ENCODE measurements around the gene ADA.

ADA gene

GRCh38 chr20:44616604-44616964 is 34.9 kb downstream of the ADA start:
- Histone ChIP-seq H3K4me1 (ENCODE audit: insufficient read depth, low read length) (peaks cover 18% of the 10 kb centered on the region; the same call in 1 of the 2 replicates), H3K9ac (ENCODE audit: low read depth, low read length) (no peak overlapping the region), H3K36me3 (ENCODE audit: insufficient read depth, low read length) (peaks cover 15% of the 10 kb centered on the region), H3K9me3 (ENCODE audit: control insufficient read depth, insufficient read depth, low read length) (no peaks in the 10 kb centered on the region)

GRCh38 chr20:44615876-44616603 is 35.5 kb downstream of the ADA start:
- Histone ChIP-seq H3K4me1 (ENCODE audit: insufficient read depth, low read length) (peaks cover 18% of the 10 kb centered on the region; the same call in 1 of the 2 replicates), H3K9ac (ENCODE audit: low read depth, low read length) (no peak overlapping the region), H3K36me3 (ENCODE audit: insufficient read depth, low read length) (peaks cover 15% of the 10 kb centered on the region), H3K9me3 (ENCODE audit: control insufficient read depth, insufficient read depth, low read length) (no peaks in the 10 kb centered on the region)

DNA sequence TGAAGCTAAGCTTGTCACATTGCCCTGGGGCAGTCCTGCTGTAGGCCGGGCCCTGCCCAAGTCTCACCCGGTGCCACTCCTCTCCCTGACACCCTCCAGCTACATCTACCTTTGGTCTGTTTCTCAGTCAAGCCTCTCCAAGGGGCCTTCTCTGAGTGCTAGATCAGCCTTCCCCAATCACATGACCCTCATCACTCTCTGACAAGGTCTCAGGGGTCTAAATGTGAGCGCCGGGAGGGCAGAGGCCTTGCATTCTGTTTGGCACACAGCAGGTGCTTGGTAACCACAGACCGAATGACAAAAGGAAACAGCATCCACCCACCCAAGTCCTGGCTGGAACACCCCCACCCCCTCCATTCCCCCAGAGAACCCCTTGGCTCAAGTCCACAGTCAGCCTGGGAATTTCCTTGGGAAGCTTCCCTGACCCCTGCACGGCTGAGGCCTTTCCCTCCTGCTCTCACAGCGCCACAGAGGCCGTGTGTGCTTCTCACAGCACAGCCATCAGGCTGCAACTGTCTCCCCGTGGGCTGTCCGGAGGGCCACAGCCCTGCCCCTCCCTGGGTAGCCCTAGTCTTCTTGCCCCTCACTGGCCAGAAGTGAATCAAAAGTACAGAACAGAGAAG is 36.2 kb downstream of the ADA start:
- H3K36me3 ChIP-seq (ENCODE audit: insufficient read depth, low read length) = peaks cover 10% of the 10 kb centered on the region
- peaks cover 18% of the 10 kb centered on the region; the same call in 1 of the 2 replicates for H3K4me1 ChIP-seq (ENCODE audit: insufficient read depth, low read length)
- no peaks in the 10 kb centered on the region for H3K9me3 ChIP-seq (ENCODE audit: control insufficient read depth, insufficient read depth, low read length)
- H3K9ac ChIP-seq (ENCODE audit: low read depth, low read length) = no peak overlapping the region

GRCh38 chr20:44614525-44614924 is 37.0 kb downstream of the ADA start:
- H3K9me3 ChIP-seq (ENCODE audit: control insufficient read depth, insufficient read depth, low read length) = no peaks in the 10 kb centered on the region
- H3K36me3 ChIP-seq (ENCODE audit: insufficient read depth, low read length) = peaks cover 6% of the 10 kb centered on the region
- no peak overlapping the region for H3K9ac ChIP-seq (ENCODE audit: low read depth, low read length)
- peaks cover 20% of the 10 kb centered on the region; the same call in 1 of the 2 replicates for H3K4me1 ChIP-seq (ENCODE audit: insufficient read depth, low read length)

GRCh38 chr20:44613575-44613974 is 37.9 kb downstream of the ADA start:
- no peak overlapping the region for H3K9ac ChIP-seq (ENCODE audit: low read depth, low read length)
- no peaks in the 10 kb centered on the region for H3K9me3 ChIP-seq (ENCODE audit: control insufficient read depth, insufficient read depth, low read length)
- H3K4me1 ChIP-seq (ENCODE audit: insufficient read depth, low read length) = peaks cover 28% of the 10 kb centered on the region; the same call in 1 of the 2 replicates
- H3K36me3 ChIP-seq (ENCODE audit: insufficient read depth, low read length) = peaks cover 3% of the 10 kb centered on the region; the same call in 1 of the 2 replicates

DNA sequence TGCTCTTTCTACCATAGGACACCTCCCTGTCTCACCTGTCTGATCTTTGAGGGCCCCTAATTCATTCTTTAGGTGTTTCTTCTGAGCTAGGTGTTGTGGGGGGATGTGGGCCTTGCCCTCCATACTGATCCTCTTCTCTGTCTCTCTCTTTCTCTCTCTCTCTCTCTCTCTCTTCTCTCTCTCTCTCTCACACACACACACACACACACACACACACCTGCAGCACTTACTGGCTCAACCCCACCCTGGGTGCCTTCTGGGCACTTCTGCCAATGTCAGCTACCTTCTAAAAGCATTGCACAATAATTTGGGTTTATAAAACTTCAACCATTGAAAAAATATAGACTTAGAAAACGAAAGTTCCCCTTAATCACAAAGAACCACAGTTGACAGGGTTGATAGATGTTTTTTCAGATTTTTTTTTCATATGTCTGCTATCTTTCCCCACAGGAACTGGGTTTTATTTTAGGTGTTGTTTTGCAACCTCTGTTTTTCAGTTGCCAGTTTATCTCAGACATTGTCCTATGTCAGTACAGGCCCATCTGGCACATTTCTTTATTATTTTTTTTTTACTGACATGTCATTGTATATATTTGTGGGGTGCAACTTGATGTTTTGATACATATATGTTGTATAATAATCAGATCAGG is 41.1 kb downstream of the ADA start:
- H3K4me1 ChIP-seq (ENCODE audit: insufficient read depth, low read length) = peaks cover 13% of the 10 kb centered on the region; the same call in 1 of the 2 replicates

DNA sequence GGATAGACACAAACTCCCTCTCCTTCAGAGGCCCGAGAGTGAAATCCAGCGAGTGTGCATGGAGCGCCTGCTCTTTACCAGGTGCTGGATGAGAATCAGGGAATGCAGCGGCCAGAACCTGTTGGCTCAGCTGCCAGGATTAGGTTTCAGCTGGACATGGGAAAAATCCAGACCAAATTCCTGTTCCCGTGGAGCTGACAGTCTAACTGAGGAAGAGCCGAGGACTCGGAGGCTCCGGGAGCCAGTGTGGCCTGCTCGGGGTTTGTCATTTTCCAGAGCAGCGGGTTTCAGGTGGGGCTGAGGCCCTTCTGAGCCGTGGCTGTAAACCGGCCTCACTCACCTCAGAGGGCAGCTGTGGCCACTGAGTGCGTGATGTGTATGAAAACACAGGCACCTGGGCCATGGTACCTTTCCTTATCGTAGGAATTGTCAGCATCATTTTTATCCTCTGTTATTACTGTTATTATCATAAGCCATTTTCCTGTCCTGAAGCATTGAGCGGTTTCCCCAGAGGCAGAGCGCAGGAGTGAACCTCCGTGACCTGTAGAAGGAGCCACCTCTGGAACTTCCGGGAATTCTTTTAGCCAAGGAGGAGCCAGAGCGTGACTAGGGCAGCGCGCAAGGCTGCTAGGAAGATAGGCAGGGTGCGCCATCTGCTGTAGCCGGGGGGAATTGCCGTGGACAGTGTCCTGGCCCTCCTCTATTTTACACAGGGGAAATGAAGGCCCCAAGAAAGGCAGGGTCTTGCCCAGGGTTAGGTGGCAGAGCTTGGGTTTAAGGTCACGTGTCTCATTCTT is 41.8 kb downstream of the ADA start:
- H3K9ac ChIP-seq (ENCODE audit: low read depth, low read length) = no peak overlapping the region
- H3K4me1 ChIP-seq (ENCODE audit: insufficient read depth, low read length) = peaks cover 9% of the 10 kb centered on the region; the same call in 1 of the 2 replicates
- no peaks in the 10 kb centered on the region for H3K36me3 ChIP-seq (ENCODE audit: insufficient read depth, low read length)
- H3K9me3 ChIP-seq (ENCODE audit: control insufficient read depth, insufficient read depth, low read length) = no peaks in the 10 kb centered on the region

More for the DNA sequence above, 41.1 kb downstream of the ADA start:
- Histone ChIP-seq H3K9ac (ENCODE audit: low read depth, low read length) (no peak overlapping the region), H3K36me3 (ENCODE audit: insufficient read depth, low read length) (no peaks in the 10 kb centered on the region), H3K9me3 (ENCODE audit: control insufficient read depth, insufficient read depth, low read length) (no peaks in the 10 kb centered on the region)

DNA sequence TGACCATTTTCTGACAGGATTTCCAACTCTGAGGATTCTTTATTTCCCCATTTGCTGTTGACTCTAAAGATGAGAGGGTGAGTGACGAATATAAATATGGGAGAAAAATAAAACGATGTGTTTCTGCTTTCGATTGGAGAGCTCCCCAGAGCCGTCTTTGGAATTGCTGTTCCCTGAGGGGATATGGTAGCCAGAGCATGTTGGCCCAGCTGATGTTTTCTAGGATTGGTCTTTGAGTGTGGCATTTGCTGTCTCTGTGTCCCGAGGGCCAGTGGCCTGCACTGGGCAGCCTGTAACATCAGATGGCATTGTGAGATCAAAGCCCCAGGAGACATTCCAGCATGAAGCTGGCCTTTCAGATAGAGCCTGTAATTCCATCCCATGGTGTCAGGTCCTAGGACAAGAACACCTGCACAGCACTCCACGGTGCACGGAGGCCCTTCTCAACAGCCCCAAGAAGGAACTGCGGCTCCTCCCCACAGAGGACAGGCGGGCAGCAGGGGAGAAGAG is 42.4 kb downstream of the ADA start:
- no peak overlapping the region for H3K9ac ChIP-seq (ENCODE audit: low read depth, low read length)
- no peaks in the 10 kb centered on the region for H3K36me3 ChIP-seq (ENCODE audit: insufficient read depth, low read length)
- no peaks in the 10 kb centered on the region for H3K9me3 ChIP-seq (ENCODE audit: control insufficient read depth, insufficient read depth, low read length)
- peaks cover 9% of the 10 kb centered on the region; the same call in 1 of the 2 replicates for H3K4me1 ChIP-seq (ENCODE audit: insufficient read depth, low read length)

DNA sequence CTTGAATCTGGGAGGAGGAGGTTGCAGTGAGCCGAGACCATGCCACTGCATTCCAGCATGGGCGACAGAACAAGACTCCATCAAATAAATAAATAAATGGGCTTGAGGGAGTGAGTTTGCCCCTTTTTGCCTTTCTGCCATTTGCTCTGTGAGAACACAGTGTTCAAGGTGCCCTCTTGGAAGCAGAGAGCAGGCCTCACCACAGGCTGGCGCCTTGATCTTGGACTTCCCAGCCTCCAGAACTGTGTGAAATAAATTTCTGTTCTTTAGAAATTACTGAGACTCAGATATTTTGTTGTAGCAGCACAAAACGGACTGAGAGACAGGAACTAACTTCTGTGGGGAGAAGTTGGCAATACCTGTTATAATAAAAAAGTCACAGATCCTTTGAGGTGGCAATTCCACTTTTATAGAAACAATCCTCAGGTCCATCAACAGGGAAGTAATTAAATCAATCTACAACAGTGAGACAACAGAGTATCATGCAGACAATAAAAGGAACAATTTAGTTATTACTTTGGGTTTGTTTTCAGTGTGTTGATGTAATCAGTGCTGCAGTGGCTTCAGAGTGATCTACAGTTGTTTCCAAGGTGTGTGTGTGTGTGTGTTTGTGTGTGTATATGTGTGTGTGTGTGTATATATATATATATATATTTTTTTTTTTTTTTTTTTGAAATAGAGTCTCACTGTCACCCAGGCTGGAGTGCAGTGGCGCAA is 44.6 kb downstream of the ADA start:
- H3K4me1 ChIP-seq (ENCODE audit: insufficient read depth, low read length) = peaks cover 11% of the 10 kb centered on the region; the same call in 1 of the 2 replicates
- no peaks in the 10 kb centered on the region for H3K9me3 ChIP-seq (ENCODE audit: control insufficient read depth, insufficient read depth, low read length)
- no peak overlapping the region for H3K9ac ChIP-seq (ENCODE audit: low read depth, low read length)
- H3K36me3 ChIP-seq (ENCODE audit: insufficient read depth, low read length) = no peaks in the 10 kb centered on the region

DNA sequence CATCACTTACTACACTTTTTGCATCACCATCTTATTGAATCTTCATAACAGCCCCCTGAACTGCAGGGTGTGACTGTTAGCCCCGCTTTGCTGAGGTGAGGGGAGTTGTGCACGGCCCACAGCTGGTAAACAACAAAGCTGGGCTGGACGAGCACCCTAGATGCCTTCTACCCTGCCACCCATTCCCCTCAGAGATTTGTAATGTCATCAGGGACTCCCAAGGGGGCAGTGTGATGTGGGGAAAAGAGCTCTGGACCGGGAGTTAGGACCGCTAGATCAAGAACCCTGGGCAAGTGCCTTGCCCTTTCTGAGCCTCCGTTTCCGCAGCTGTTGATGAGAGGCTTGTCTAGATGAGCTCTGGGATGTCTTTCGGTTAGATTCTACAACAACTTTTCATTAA is 48.2 kb downstream of the ADA start:
- no peaks in the 10 kb centered on the region for H3K36me3 ChIP-seq (ENCODE audit: insufficient read depth, low read length)
- peaks cover 12% of the 10 kb centered on the region; the same call in 1 of the 2 replicates for H3K4me1 ChIP-seq (ENCODE audit: insufficient read depth, low read length)

GRCh38 chr20:44601801-44602204 is 49.7 kb downstream of the ADA start:
- no peak overlapping the region for H3K9ac ChIP-seq (ENCODE audit: low read depth, low read length)
- no peaks in the 10 kb centered on the region; the same call in 1 of the 2 replicates for H3K36me3 ChIP-seq (ENCODE audit: insufficient read depth, low read length)
- H3K9me3 ChIP-seq (ENCODE audit: control insufficient read depth, insufficient read depth, low read length) = no peaks in the 10 kb centered on the region
- peaks cover 19% of the 10 kb centered on the region; the same call in 1 of the 2 replicates for H3K4me1 ChIP-seq (ENCODE audit: insufficient read depth, low read length)

More for the DNA sequence above, 48.2 kb downstream of the ADA start:
- H3K9me3 ChIP-seq (ENCODE audit: control insufficient read depth, insufficient read depth, low read length) = no peaks in the 10 kb centered on the region
- no peak overlapping the region for H3K9ac ChIP-seq (ENCODE audit: low read depth, low read length)

DNA sequence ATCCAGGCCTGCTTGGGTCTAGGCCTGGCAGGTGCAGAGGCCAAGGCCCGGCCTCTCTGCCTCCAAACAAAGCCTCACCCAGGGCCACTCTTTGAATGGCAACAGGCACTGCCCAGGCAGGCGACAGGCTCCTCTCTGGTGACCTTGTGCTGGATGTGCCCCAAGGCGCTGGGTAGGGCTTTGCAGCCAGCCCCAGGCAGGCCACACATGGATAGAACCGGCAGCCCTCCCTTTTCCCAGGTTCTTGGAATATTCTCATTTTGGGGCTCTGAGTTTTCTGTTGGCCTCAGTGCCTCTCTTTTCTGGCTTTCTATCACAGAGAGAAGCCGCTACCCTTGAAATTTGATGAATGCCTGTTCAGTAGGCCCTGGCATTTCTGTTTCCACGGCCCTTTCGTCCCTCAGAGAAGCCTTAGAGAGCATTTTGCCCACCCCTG is 50.2 kb downstream of the ADA start:
- H3K4me1 ChIP-seq (ENCODE audit: insufficient read depth, low read length) = peaks cover 19% of the 10 kb centered on the region; the same call in 1 of the 2 replicates
- no peaks in the 10 kb centered on the region for H3K9me3 ChIP-seq (ENCODE audit: control insufficient read depth, insufficient read depth, low read length)
- no peaks in the 10 kb centered on the region; the same call in 1 of the 2 replicates for H3K36me3 ChIP-seq (ENCODE audit: insufficient read depth, low read length)
- no peak overlapping the region for H3K9ac ChIP-seq (ENCODE audit: low read depth, low read length)

- Histone ChIP-seq H3K4me1 (ENCODE audit: insufficient read depth, low read length) (peaks cover 19% of the 10 kb centered on the region; the same call in 1 of the 2 replicates), H3K36me3 (ENCODE audit: insufficient read depth, low read length) (no peaks in the 10 kb centered on the region; the same call in 1 of the 2 replicates), H3K9ac (ENCODE audit: low read depth, low read length) (no peak overlapping the region), H3K9me3 (ENCODE audit: control insufficient read depth, insufficient read depth, low read length) (no peaks in the 10 kb centered on the region)
Observed at GRCh38 chr20:44600758-44601201, 50.7 kb downstream of the ADA start.
